HG03460 (cell line): ENCODE data around the gene DVL1.

Source experiments
- ATAC-seq: cut with Tn5 transposase; IDR thresholded peaks from one replicate; pipeline ENCODE4 v1.9.1; 2021; ENCODE audit not compliant: unreplicated experiment

Gene DVL1

GRCh38 chr1:1312450-1313314 is 36.5 kb downstream of the DVL1 start:
- ATAC-seq = no peak

DNA sequence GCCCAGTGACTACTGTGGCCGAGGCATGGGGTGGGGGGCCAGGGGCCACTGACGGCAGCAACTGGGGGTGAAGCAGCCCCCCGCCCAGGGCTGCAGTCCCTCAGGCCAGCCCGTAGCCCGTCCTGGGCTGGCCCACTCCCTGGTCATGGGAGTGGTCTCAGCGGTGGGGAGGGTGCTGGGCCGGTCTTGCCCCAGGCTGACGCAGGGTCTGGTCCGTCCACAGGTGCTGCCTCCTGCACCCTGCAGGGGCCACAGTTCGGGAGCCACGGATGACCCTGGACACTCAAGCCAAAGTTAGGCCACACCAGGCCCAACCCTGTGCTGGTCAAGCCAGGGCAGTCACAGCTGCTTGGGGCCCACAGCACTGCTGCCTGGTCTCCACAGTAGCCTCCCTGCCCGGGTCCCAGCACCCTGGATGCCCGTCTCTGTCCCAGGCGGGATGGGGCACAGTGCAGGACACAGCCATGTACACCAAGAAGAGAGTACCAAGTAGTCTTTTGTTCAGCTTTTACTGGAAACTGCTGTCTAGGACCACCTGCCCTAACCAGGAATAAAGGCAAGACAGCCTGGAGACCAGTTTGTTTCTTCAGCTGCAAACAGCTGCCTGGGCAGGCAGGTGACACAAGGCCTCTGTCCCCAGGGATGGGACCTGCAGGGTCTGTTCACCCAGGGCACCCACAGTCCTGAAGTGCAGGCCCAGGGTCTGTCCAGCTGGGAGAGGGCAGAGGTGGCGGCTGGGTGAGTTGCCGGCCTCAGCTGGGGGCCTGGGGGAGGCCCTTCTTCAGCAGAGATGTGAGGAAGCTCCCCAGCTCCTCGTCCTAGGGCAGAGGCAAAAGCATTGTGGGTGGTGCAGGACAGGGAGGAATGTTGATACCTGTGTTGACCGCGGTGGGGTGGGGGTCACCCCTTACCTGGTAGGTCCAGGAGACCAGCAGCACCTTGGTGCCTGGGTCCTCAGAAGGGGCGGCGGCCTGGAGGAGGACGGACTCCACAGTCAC is 37.8 kb downstream of the DVL1 start:
- ATAC-seq = no peak

DNA sequence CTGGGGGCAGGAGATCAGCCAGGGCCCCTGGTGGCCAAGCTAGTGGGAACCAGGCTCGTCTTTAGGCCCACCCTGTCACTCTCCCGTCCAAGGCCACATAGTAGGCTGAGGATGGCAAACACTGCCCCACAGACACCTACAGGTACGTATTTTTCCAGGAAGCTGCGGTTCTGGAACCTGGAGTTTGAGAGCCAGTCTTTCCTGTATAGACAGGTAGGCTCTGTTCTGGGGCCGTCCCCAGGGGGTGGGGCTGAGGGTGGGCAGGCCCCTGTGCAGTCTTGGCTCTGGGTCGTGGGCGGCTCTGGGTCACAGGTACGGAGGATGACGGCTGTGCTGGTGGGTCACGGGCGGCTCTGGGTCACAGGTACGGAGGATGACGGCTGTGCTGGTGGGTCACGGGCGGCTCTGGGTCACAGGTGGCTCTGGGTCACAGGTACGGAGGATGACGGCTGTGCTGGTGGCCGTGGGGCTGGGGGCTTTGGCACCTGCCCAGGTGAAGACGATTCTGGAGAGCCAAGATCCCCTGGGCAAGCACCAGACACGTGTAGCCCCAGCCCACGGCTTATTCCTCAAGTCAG is 38.7 kb downstream of the DVL1 start:
- no peak for ATAC-seq

GRCh38 chr1:1310109-1310385 is 39.2 kb downstream of the DVL1 start:
- ATAC-seq = no peak

- no peak for ATAC-seq
Measured at GRCh38 chr1:1309251-1310108, 39.7 kb downstream of the DVL1 start.

DNA sequence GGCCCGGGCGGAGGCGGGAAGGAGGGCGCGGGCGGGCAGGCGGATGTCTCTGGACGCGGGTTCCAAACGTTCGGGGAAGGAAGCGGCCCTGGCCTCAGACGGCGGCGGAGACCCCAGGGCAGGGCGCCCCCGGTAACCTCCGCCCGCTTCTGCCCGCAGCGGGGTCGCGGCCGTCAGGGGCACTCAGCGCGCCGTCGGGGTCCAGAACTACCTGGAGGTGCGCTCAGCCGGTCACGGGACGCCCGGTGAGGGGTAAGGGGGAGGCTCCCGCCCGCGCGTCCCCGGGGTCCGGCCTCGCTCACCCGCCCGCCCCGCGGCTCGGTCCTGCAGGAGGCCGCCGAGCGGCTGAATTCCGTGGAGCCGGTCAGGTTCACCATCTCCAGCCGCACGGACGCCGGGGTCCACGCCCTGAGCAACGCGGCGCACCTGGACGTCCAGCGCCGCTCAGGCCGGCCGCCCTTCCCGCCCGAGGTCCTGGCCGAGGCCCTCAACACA is 40.4 kb downstream of the DVL1 start:
- ATAC-seq = peak; percentile 0

- peak; percentile 48 for ATAC-seq
Measured at GRCh38 chr1:1307923-1308755, 41.1 kb downstream of the DVL1 start, which contains the start of the genes ACAP3 and PUSL1. Gene ACAP3 (minus strand): TSS chr1:1307930. CDS start chr1:1307815, 115 bp downstream. Gene PUSL1 (plus strand): TSS chr1:1308597. CDS start chr1:1308644, 47 bp downstream.

- peak; percentile 9 for ATAC-seq
Measured at GRCh38 chr1:1307261-1307922, 41.8 kb downstream of the DVL1 start.

GRCh38 chr1:1306661-1307260 is 42.5 kb downstream of the DVL1 start:
- ATAC-seq = no peak

DNA sequence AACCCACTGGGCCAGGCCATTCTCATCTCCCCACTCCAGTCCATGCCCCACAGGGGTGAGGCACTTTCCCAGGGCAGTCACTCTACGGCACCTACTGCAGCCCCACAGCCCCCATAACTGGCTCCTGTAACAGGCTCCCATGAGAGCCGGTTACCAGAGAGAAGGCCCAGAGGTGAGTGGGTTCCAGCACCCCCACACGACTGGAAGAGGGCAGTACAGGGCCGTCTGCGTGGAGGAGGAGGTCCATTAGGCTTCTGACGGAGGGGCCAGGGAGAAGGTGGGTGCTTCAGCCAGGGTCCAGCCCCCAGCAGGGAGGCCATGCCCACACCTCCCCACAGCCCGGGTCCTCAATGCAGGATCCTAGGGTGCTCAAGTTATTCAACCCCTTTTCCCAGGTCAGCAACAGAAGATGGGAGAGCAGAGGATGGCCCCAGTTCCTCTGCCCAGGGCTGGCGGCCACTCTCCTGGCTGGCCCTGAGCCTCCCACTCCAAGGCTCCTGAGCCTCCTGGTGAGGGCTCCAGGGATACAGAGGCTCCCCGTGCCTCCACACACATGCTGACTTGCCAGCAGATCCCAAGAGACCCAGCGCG is 43.1 kb downstream of the DVL1 start:
- ATAC-seq = no peak

DNA sequence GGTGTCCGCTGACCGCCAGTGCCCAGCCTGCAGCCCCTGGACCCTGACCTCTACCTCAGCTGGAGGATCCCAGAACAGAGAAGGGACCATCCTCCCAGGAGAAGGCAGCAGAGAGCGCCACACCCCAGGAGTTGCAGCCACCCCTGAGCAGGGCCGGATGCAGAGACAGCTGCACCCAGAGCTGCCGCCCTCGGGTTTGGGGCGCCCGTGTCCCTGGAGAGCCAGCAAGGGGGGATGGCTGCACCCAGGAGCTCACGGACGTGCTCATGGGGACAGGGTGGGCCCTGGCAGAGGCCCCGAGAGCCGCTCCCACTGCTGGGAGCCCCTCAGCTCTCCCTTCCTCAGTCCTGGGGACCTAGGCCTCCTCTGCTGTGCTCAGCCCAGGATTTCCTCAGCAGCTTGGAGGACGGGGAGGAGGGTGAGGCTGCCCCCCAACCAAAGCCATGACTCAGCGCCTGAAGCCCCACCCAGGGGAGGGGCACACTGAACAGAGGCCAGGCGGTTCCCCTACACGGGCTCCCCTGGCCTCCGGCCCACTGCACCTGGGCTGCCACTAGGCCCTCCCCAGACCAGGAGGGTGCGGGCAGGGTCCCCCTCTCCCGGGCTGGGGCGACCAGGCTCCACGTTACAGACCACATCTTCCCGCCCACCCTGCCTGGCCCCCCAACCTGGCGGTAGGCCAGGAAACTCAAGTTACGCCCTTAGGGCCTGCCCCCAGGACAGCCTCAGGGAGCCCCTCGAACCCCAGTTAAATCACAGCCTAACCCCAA is 43.7 kb downstream of the DVL1 start:
- no peak for ATAC-seq

GRCh38 chr1:1304331-1305299 is 44.6 kb downstream of the DVL1 start:
- no peak for ATAC-seq

GRCh38 chr1:1303736-1304135 is 45.5 kb downstream of the DVL1 start:
- ATAC-seq = no peak

GRCh38 chr1:1302951-1303509 is 46.2 kb downstream of the DVL1 start:
- ATAC-seq = no peak

- no peak for ATAC-seq
Measured at GRCh38 chr1:1302006-1302430, 47.2 kb downstream of the DVL1 start.

GRCh38 chr1:1300352-1300739 is 48.9 kb downstream of the DVL1 start:
- no peak for ATAC-seq
